K562 (cell line): ENCODE data around the gene SLC25A11.

Source experiments
- GABPA ChIP-seq: fragments of 200-800 bp; sonication (Bioruptor generic); conservative IDR thresholded peaks from 2 replicates; pipeline ENCODE4 v1.6.1; 2016; ENCODE audit warnings: low read depth, missing genetic modification characterization, missing compliant biosample characterization
- IFI16 ChIP-seq: fragments of 250-450 bp; sonication (Bioruptor Pico); IDR thresholded peaks from 2 replicates; pipeline ENCODE4 v2.1.2; 2022; ENCODE audit warnings: mild to moderate bottlenecking, inconsistent platforms
- POLR2A ChIP-seq: fragments of 450-650 bp; conservative IDR thresholded peaks from 2 replicates; pipeline ENCODE4 v1.6.1; 2016
- POLR2AphosphoS5 ChIP-seq: IDR thresholded peaks from 2 replicates; pipeline ENCODE4 v1.6.1; 2011; ENCODE audit warnings: mild to moderate bottlenecking, low read depth, low read length, moderate library complexity; ENCODE audit not compliant: control insufficient read depth, insufficient read depth
- TGIF2 ChIP-seq: sonication (generic); formaldehyde crosslinking; IDR thresholded peaks from 2 replicates; pipeline ENCODE4 v1.8.1; 2022; ENCODE audit warnings: mild to moderate bottlenecking, missing genetic modification reagents, moderate library complexity
- TF ChIP-seq, protein P1 (sequence below): sonication (generic); formaldehyde crosslinking; IDR thresholded peaks from 2 replicates; pipeline ENCODE4 v1.4.0; 2020; ENCODE audit warnings: mild to moderate bottlenecking, missing genetic modification reagents

DNA sequence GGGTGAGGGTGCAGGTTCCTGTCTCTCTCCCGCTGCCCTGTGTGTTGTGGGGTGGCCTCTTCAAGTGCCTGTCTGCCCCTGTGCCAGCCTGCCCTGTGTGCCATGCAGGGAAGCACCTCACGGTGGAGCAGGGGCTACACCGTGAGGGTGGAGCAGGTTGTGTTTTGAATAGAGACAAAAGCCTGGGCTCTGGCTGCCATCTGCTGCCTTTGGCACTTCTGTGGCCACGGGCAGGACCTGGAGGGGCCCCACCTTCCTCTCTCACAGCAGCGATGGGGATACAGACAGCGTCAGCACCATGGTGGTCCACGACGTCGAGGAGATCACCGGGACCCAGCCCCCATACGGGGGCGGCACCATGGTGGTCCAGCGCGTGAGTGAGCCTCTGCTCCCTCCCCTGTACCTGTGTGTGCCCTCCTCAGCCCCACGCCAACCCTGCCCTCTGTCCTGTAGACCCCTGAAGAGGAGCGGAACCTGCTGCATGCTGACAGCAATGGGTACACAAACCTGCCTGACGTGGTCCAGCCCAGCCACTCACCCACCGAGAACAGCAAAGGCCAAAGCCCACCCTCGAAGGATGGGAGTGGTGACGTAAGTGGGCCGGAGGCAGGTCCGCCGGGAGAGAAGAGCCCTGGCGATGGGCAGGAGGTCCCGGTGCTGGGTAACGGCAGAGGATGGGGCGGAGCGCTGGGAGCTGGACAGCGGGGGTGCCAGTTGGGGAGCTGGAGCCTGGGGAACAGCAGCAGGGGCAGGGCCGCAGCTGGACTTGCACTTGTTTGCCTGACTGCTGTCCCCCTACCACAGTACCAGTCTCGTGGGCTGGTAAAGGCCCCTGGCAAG is 45.9 kb downstream of the SLC25A11 start:
- TF ChIP-seq GABPA (tag) (no peak), IFI16 (CRISPR knock-in tag) (no peak), POLR2A (no peak), POLR2AphosphoS5 (no peak), TGIF2 (CRISPR knock-in tag) (no peak)
- TF ChIP-seq, protein P1, sequence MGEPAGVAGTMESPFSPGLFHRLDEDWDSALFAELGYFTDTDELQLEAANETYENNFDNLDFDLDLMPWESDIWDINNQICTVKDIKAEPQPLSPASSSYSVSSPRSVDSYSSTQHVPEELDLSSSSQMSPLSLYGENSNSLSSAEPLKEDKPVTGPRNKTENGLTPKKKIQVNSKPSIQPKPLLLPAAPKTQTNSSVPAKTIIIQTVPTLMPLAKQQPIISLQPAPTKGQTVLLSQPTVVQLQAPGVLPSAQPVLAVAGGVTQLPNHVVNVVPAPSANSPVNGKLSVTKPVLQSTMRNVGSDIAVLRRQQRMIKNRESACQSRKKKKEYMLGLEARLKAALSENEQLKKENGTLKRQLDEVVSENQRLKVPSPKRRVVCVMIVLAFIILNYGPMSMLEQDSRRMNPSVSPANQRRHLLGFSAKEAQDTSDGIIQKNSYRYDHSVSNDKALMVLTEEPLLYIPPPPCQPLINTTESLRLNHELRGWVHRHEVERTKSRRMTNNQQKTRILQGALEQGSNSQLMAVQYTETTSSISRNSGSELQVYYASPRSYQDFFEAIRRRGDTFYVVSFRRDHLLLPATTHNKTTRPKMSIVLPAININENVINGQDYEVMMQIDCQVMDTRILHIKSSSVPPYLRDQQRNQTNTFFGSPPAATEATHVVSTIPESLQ (CRISPR knock-in tag), result no peak
